Activated CD4-positive, alpha-beta T cell treated with anti-CD3 and anti-CD28 coated beads, Interleukin-2, amount 50 U/mL, for 24 hours (primary cell): Measurements from ENCODE around the gene CENPX.
"Not testable (repeated sequence)": the region's sequence is repeated elsewhere in the genome, so short reads cannot be mapped to it uniquely, and the experiment has no call there.

ENCODE experiments used
- DNase-seq, 2 donors: peaks; one replicate each; pipeline ENCODE4 v3.0.0-alpha.2; 2020; ENCODE audit warnings: low read depth in 1 of 2, low spot score in 1 of 2

Gene CENPX

DNA sequence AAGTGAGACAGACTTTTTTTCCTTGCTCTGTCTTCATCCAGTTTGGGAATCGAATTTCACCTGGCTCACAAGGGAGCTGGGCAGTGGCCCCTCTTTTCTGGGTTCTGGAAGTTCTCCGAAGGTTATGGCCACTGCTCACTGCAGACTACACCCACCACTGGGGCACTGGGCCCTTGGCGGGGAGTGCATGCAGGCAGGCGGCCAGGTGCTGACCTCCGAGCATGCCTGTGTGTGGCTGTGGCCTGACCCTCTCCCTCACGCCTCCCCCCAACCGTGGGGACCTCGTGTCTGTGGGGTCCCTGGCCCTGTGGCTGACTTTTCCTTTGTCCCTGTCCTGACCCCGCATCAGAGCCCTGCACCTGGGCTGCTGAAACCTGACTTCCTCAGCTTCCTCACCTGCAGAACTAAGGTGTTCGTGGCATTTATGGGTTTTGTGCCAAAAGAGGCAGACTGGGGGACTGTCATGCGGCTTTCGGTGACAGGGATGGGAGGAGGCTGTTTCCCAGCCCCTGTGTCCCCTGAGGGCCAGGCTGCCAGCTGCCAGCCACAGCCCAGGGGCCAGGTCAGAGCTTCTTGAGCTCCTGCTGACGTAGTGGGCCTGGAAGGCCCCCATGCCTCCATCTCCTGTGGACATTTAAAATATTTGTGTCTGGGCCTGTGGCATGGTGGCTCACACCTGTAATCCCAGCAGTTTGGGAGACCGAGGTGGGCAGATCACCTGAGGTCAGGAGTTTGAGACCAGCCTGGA is 23.8 kb downstream of the CENPX start:
- DNase-seq: no peak

DNA sequence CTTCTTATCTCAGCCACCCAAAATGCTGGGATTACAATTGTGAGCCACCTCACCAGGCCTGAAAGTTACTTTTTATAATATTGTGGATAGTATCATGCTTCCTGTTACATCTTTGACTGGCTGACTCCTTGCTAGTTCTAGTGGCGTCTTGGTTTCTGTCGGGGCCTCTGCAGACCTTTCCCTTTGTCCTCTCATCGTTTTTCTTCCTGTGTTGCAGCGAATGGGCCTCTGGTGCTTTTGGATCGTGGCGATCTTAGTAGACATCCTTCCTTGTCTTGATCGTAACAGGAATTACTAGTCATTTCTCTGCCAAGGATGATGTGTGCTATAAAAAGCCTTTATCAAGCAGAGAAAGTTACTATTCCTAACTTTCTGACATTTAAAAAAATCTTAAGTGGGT is 24.5 kb downstream of the CENPX start:
- no peak for DNase-seq

DNA sequence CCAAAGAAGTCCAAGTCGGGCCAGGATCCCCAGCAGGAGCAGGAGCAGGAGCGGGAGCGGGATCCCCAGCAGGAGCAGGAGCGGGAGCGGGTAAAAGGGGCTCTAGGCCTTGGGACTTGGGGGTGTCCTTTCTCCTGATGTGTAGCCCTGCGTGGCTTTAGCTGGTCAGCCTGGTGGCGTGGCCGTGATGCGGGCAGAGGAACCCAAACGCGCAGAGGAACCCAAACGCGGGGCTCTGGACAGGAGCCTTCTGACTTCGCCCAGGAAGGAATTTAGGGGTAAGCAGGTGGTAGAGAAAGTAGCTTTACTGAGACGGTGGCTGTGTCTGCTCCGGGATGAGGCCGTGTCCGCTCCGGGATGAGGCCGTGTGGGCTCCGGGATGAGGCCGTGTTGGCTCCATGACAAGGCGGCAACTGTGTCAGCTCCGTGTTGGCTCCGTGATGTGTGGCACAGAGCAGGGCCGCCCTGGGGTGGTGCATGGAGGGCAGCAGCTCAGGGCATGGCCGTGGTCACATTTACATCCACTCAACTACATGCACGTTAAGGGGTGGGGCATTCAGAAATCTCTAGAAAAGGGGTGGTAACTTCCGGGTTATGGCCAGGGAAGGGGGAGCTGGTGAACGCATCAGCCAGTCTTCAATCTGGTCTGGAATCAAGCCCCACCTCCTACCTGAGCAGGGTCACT is 25.8 kb downstream of the CENPX start:
- no peak for DNase-seq

DNA sequence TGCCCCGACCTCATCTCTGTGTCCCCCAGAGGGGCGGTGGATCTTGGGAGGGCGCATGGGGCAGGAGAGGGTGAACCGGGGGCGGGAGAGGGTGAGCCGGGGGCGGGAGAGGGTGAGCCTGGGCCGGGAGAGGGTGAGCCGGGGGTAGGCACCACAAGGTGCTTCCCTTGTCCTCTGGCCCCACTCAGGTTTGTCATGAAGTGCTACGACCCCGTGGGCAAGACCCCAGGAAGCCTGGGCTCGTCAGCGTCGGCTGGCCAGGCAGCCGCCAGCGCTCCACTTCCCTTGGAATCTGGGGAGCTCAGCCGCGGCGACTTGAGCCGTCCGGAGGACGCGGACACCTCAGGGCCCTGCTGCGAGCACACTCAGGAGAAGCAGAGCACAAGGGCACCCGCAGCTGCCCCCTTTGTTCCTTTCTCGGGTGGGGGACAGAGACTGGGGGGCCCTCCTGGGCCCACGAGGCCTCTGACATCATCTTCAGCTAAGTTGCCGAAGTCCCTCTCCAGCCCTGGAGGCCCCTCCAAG is 26.4 kb downstream of the CENPX start:
- no peak for DNase-seq

DNA sequence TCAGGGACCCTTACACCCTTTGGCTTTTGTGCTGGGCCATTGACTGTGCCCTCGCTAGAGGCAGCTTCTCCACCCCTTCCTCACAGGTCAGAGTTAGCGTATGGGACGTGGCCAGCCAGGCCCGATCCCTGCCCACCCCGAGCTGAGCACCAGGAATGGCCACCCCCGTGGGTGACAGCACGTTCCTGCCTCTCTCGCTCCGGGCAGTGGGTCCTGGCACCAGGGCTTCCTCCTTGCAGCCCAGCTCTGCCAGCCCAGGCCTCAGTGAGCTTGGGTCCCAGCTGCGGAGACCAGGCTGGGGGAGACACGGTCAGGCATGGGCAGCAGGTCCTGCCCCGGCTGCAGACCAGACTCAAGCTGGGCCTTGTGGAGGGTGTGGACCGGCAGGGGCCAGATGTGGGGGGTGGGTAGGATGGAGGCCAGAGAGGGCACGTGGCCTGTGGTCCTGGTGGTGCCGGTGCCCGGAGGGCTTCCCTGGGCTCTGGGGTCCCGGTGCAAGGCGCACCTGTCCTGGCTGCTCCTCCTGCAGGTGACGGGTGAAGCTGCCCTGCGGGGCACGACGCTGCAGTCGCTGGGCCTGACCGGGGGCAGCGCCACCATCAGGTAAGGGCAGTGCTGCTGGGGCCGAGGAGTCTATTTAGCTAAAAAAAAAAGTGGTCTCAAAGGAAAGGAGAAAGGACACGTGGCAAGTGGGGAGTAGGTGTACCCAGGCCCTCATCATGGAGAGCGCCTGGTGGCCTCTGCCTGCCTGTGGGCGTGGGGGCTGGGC is 27.0 kb downstream of the CENPX start:
- no peak for DNase-seq

DNA sequence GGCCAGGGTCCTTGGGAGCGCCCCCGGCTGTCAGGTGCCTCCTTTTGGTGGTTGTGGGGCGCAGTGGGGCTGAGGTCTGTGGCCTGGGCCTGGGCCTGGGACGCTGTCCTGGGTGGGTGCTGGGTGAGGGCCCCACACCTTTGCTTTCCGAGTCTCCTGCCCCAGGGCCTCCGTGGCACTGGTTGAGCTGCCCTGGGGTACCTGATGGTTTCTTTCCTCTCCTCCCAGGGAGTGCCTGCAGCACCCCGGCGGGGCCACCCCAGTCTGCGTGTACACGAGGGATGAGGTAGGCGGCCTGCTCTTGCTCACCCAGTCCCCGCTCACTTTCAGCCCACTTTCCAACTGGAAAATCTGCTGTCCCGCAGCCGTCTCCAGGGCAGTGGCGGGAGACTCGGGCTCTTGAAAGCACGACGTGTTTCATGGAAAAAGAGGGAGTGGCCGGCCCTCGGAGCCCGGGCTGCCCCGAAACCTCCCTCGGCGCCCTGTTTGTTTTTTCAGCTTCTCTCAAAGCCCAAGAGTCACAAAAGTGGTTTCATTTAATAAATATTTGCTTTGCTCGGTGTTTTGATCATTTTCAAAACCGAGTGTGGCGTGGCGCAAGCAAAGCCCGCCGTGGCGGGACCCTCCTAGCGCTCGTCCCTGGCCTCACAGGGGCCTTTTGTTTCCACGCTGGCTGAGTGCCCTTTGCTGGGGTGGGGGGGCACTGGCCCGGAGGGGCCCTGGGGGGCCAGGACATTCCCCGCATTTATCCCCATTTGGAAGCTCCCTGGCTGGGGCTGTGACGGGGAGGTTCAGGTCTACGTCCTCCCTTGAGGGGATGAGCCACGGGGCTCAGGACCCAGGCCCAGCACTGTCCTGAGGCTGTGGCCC is 27.9 kb downstream of the CENPX start:
- no peak for DNase-seq

DNA sequence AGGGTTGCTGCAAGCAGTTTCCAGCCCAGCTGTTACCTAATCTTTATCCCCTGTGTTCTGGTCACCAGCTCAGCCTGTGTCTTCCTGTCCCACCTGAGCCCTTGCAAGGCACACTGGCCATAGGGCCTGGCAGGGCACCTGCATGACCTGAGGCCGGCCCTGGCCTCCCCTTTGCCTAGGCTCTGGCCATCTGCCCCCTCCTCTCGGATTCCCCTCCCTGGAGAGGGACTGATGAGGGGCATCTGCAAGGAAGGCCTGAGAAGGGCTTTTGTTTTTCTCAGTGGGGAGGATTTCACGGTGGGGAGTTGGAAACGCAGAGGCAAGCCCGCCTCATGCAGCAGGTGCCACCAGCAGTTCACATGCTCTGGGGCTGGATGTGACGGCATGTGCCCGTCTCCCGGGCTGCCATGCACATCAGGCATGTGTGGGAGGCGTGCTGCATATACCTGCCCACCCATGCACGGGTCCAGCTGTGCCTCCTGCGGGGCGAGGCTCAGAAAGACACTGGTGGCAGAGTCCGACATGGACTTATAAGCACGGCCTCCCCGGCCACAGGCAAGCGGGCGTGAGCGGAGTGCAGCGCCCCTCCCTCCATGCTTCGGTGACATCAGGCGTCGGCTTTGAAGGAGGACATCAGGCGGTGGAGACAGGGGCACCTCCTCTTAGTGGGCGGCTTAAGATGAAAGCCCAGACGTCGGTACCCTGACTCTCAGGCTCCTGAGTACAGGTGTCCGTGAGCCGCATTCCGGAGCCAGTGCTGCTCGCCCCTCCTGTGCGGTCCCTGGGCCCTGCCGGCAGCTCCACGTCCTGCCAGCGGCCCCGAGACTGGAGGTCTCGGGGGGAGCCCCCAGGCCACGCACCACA is 28.7 kb downstream of the CENPX start:
- no peak for DNase-seq

DNA sequence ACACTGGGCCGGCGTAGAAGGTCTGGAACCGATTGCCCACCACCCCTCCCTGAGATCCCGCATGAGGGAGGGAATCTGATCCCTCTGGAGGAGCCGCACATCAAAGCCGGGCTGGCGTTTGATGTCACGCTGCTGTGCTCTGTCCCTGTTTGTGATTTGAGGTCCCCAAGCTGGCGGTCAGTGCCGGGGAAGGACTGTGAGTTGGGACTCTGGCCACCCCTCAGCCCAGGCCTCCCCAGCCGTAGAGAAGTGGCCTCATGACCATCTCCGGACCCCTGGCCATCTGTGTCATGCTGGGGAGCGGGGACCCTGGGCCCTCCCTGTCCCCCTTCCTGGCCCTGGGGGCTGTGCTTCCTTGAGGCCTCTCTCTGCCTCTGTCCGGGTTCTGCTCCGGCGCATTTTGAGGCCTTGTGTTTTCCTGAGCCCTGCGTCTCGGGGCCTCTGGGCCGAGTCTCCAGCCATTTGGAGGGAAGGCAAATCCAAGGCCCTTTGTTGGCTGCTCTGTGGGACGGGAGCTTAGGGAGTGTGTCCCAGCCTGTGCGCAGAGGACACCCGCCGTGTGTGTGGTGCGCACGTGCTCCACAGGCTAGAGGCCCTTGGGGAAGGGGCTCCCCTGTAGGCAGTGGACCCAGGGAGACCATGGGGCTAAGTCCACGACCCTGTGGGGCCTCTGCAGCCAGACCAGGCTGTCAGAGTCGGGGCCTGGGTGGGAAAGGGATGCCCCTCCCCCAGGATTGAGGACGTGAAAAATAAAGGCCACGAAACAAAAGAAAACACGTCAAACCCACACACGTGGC is 30.2 kb downstream of the CENPX start:
- no peak for DNase-seq

DNA sequence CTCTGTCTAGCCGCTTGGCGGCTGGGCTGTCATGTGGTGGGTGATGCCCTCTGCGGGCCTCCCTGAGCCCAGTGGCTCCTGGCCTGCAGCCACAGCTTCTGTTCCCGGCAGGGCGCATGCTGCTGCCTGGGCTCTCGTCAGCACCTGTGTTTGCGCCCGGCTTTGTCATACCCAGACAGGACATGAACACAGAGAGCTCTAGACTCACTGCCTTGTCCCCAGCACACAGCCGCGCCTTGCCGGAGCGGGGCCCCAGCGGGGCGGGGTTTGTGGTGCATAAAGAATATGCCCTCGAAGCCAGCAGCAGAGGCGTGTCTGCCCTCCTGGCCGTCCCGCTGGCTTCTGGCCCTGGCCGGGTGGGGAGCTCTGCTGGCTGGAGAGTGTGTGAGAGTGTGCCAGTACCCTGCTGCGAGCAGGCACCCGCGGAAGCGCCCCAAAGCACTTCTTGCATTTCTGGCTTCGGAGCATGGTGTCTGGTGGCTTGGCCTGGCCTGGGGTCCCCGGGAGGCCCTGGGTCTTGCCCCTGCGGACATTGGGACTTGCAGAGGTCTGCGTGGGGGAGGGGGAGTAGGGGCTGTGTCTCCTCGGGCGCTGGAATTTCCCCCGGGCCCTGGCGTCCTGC is 30.9 kb downstream of the CENPX start:
- DNase-seq: no peak

DNA sequence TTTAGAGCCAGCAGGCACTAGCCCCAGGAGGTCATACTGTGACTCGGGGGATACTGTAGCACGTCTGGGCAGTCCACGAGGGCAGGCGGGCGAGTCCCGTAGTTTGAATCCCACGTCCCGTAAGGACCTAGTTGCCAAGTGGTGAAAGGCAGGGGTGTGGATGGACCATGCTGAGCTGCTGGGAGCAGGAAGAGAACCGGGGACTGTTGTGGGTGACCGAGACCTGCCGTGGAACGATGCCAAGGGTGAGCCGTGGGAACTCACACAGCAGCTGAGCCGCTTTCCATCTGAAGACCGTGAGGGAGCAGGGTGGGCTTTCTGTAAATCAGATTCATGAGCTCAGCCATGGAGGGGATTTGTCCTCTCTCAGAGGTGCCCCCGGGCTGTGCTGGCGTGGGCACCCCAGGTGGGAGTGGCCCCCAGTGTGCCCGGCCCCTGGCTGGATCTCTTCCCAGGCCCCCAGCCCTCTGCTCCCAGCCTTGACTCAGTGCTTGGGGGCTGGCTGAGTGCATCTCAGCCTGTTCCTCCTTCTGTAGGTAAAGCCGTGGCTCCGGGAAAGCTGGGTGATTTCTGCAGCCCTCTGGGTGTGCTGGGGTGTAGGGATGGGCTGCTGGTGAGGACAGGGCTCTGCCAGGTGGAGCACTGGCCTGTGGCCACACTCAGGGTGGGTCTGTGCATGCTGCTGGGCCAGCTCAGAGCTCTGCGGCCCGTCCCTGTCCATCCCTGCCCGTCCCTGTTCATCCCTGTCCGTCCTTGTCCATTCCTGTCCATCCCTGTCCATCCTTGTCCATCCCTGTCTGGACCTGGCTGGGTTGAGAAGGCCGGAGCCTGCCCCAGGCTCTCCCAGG is 31.6 kb downstream of the CENPX start:
- DNase-seq: no peak

DNA sequence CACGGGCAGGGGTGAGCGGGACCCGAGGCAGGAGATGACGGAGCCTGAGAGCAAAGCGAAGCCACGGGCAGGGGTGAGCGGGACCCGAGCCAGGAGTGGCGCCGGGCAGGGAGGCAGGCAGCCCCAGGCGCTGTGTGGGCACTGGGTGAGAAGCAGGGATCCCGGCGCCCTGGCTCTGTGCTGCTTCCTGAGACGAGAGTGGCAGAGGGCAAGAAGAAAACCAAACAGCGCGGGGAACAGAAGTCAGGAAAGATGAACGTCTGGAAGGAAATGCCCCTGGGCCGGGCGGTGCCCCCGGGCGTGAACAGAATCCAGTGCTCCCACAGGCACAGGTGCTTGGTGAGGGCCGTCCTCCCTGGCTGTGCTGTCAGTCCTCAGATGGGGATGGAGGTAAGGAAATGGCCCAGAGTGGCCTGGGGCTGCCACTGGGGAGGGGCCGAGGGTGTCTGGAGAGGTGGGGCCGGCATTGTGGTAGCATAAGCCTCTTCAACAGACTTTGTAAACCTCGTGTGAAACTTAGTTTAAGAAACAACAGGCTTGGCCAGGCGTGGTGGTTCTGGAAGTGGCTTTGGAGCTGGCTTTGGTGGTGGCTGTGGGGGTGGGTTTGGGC is 35.4 kb downstream of the CENPX start:
- no peak for DNase-seq

DNA sequence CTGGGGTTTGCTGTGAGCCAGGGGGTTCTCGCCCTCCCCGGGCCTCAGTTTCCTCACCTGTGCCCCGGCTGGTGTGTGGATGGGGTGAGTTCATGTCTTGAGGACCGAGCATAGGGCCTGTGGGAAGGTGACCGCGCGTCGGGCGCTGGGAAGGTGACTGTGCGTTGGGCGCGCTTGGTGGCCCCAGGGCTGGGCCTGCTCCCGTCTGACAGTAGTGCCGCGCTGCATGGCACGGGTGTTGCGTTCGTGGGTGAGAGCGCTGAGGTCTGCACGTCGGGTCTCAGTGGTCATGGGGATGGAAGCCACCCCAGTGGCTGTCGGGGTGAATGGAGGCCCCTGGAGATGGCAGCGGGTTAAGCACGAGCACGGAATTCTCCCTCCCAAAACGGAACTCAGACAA is 36.1 kb downstream of the CENPX start:
- DNase-seq: no peak

DNA sequence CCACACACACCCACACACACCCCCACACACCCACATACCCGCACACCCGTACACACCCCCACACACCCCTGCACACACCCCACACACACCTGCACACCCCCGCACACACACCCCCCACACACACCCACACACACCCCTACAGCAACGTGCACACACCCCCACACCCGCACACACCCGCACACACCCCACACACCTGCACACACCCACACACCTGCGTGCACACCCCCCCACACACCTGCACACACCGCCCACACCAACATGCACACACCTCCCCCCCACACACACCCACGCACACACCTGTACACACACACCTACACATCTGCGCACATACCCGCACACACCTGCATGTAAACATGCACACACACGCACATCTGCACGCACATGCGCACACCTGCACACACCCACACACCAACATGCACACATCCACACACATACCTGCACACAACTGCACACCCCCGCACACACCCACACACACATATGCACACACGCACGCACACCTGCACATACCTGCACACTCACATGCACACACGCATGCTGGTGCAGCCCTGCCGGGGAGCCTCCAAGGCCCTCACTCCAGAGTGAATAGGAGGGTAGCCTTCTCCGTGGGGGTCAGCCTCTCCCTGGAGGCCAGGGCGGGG is 37.8 kb downstream of the CENPX start:
- no peak for DNase-seq

DNA sequence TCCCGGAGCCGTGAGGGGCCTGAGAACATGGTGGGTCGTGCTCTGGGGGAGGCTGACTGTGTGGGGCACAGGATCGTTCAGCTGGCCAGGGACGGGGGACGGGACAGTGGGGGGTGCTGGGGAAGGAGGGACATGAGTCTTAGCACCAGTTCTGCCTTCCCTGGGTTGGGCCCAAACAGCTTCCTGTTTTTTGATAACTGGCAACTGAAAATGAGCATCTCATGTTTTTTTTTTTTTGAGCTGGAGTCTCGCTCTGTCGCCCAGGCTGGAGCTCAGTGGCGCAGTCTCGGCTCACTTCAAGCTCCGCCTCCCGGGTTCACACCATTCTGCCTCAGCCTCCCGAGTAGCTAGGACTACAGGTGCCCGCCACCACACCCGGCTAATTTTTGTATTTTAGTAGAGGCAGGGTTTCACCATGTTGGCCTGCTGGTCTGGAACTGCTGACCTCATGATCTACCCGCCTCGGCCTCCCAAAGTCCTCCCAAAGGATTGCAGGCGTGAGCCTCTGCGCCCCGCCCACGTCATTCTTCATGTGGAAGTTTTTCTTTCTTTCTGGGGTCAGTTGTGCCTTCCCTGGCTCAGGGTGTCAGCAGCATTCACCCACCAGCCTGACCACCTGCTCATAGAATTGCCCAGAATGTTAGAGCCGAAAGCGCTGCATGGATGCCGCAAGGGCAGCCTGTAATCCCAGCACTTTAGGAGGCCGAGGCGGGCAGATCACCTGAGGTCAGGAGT is 38.9 kb downstream of the CENPX start:
- DNase-seq: no peak

DNA sequence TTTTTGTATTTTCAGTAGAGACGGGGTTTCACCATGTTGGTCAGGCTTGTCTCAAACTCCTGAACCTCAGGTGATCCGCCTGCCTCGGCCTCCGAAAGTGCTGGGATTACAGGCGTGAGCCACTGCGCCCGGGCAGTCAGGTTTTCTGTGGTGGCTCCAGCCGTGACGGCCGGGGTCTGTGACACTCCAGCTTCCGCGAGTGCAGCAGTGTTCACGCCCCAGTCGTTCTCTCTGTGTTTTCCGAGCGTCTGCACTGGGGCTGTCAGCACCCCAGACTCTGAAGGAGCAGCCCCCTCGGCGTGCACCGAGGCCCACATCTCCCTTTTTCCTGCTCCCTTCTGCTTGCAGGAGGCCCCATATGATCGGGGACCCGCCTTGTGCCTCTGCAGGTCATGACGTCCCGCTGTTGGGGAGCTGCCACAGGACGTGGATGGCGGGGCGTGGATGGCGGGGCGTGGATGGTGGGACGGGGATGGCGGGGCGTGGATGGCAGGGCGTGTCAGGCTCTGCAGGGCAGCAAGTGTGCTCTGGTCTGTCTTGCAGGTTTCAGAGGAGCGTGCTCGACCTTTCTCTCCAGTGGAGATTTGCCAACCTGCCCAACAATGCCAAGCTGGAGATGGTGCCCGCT is 39.6 kb downstream of the CENPX start:
- DNase-seq: no peak

DNA sequence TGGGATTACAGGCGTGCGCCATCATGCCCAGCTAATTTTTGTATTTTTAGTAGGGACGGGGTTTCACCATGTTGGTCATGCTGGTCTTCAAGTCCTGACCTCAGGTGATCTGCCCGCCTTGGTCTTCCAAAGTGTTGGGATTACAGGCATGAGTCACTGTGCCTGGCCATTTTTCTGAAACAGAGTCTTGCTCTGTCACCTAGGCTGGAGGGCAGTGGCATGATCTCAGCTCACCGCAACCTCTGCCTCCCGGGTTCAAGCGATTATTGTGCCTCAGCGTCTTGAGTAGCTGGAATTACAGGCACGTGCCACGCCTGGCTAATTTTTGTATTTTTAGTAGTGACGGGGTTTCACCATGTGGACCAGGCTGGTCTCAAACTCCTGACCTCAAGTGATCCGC is 41.2 kb downstream of the CENPX start:
- DNase-seq: not testable (repeated sequence)
